Fibroblast of villous mesenchyme (primary cell): ENCODE data around the gene FAM217A. TPM values are rescaled to one million over a fixed set of nuclear protein-coding genes. Genes with fewer than 3 reads are reported as not detected.
"Not testable (repeated sequence)": the region's sequence is repeated elsewhere in the genome, so short reads cannot be mapped to it uniquely, and the experiment has no call there.

Experiments used
- DNase-seq: peaks from one replicate; pipeline ENCODE4 v3.0.0-alpha.2; 2010; ENCODE audit warnings: low read depth
- H3K4me3 ChIP-seq: 2 replicates; pipeline ENCODE4 v1.5.1; 2011; ENCODE audit warnings: low read depth, mild to moderate bottlenecking, low read length
- CTCF ChIP-seq: IDR thresholded peaks from 2 replicates; pipeline ENCODE4 v1.5.1; 2012; ENCODE audit warnings: low read depth, mild to moderate bottlenecking, low read length; ENCODE audit not compliant: insufficient read depth
- total RNA-seq: library from RNA; depleted of rRNA; stranded (reverse); fragments of >200 nt; gene quantifications from 2 replicates; pipeline ENCODE4 v1.2.3, GENCODE V29; 2012

FAM217A gene
- total RNA-seq, 1 donor = not detected

DNA sequence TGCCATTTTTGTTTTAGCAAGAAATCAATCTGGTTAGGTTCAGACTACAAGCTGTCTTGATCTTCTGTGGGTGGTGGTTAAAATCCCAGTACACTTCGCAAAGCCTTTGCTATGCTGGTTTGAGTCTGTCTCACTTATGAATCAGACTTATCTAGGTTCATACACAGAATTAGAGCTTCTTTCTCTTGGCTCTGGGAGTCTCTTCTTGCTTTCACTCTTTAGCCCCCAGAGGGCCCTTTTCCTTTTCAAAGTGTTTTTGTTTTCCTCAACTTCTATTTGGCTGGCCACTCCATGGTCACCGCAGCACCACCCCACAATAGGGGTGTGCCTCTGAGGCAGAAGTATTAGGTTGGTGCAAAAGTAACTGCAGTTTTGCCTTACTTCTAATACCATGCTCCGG, 35.2 kb upstream of the FAM217A start:
- peak; percentile 44 for DNase-seq
- no peak overlapping the region for H3K4me3 ChIP-seq
- no peak for TF ChIP-seq CTCF

GRCh38 chr6:4113649-4114048, 34.7 kb upstream of the FAM217A start:
- peak; percentile 25 for DNase-seq
- no peak overlapping the region for H3K4me3 ChIP-seq
- no peak for TF ChIP-seq CTCF

GRCh38 chr6:4112366-4112765, 33.4 kb upstream of the FAM217A start:
- no peak overlapping the region for H3K4me3 ChIP-seq
- DNase-seq = no peak
- no peak for TF ChIP-seq CTCF

GRCh38 chr6:4109363-4109815, 30.5 kb upstream of the FAM217A start:
- H3K4me3 ChIP-seq = not testable (repeated sequence)
- DNase-seq = peak; percentile 83

- TF ChIP-seq CTCF = no peak
- DNase-seq = no peak
- no peak overlapping the region for H3K4me3 ChIP-seq
These were observed 29.7 kb upstream of the FAM217A start for GRCh38 chr6:4108561-4109093.

GRCh38 chr6:4107873-4108272, 28.9 kb upstream of the FAM217A start:
- no peak for TF ChIP-seq CTCF
- no peak overlapping the region for H3K4me3 ChIP-seq
- DNase-seq = no peak

DNA sequence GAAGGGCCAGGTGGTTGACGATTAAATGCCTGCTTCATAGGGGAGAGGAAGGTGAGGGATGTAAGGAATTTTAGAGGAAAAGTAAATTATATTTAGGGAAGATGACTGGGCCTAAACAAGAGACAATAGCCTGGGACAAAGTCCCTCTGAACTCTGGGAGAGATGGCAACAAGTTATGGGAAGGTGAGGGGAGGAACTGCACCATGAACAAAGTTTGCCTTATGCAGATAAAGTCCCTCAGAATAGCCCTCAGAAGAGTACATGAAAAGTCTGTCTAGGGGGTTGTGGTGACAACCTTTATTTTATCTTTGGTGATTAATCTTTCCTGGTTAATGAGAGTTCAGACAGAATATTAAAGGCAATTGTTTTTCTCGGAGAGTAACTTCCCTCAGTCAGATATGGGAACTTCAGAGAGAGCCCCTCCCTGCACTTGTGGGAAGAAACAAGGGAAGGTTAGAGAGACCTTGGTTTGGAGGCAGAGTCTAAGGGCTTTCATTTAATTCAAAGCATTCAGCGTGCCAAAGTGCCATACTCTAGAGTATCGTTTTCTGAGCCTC, 27.1 kb upstream of the FAM217A start:
- no peak overlapping the region for H3K4me3 ChIP-seq
- TF ChIP-seq CTCF = no peak
- no peak for DNase-seq
